SK-N-SH treated with all-trans-retinoic acid at 6 μM for 48 hours (cell line): Measurements from ENCODE around the gene NPEPL1.

Experiments
- ATAC-seq: fragments of 200-7000 bp; cut with Tn5 transposase; 3 replicates; pipeline ENCODE4 v1.9.1; 2020; ENCODE audit warnings: mild to moderate bottlenecking, moderate library complexity
- ARNTL ChIP-seq: fragments of 450-650 bp; formaldehyde crosslinking; IDR thresholded peaks from 2 replicates; pipeline ENCODE4 v1.5.0; 2020; ENCODE audit warnings: low read depth, mild to moderate bottlenecking, moderate library complexity, borderline replicate concordance
- BACH2 ChIP-seq: fragments of 250-450 bp; sonication (Bioruptor Pico); IDR thresholded peaks from 2 replicates; pipeline ENCODE4 v1.9.0; 2021; ENCODE audit warnings: mild to moderate bottlenecking, borderline replicate concordance
- CSDC2 ChIP-seq: fragments of 250-450 bp; sonication (Bioruptor Pico); IDR thresholded peaks from 2 replicates; pipeline ENCODE4 v1.5.0; 2020; ENCODE audit warnings: mild to moderate bottlenecking, moderate library complexity
- ESRRG ChIP-seq: fragments of 250-450 bp; sonication (Bioruptor Pico); IDR thresholded peaks from 2 replicates; pipeline ENCODE4 v1.6.1; 2021; ENCODE audit warnings: mild to moderate bottlenecking
- ISL1 ChIP-seq: fragments of 250-450 bp; sonication (Bioruptor Pico); IDR thresholded peaks from 2 replicates; pipeline ENCODE4 v2.1.2; 2022; ENCODE audit warnings: mild to moderate bottlenecking, moderate library complexity
- OSR1 ChIP-seq: fragments of 250-450 bp; sonication (Bioruptor Pico); IDR thresholded peaks from 2 replicates; pipeline ENCODE4 v1.8.0; 2022; ENCODE audit warnings: moderate library complexity, mild to moderate bottlenecking, inconsistent platforms
- PPARA ChIP-seq: fragments of 250-450 bp; sonication (Bioruptor Pico); IDR thresholded peaks from 2 replicates; pipeline ENCODE4 v1.5.0; 2020; ENCODE audit warnings: mild to moderate bottlenecking, borderline replicate concordance
- RARB ChIP-seq: fragments of 250-450 bp; sonication (Bioruptor Pico); IDR thresholded peaks from 2 replicates; pipeline ENCODE4 v1.8.0; 2021; ENCODE audit warnings: mild to moderate bottlenecking, moderate library complexity
- SNAI2 ChIP-seq: fragments of 250-450 bp; sonication (Bioruptor Pico); IDR thresholded peaks from 2 replicates; pipeline ENCODE4 v1.5.0; 2020; ENCODE audit warnings: mild to moderate bottlenecking, moderate library complexity
- TCF4 ChIP-seq: fragments of 250-450 bp; sonication (Bioruptor Pico); IDR thresholded peaks from 2 replicates; pipeline ENCODE4 v1.8.0; 2021; ENCODE audit warnings: mild to moderate bottlenecking, moderate library complexity, borderline replicate concordance
- TOX ChIP-seq: fragments of 250-450 bp; sonication (Bioruptor Pico); IDR thresholded peaks from 2 replicates; pipeline ENCODE4 v1.8.0; 2021; ENCODE audit warnings: mild to moderate bottlenecking, moderate library complexity, borderline replicate concordance
- ZC3H10 ChIP-seq: fragments of 250-450 bp; sonication (Bioruptor Pico); IDR thresholded peaks from 2 replicates; pipeline ENCODE4 v1.5.1; 2021; ENCODE audit warnings: mild to moderate bottlenecking, moderate library complexity
- ZFP3 ChIP-seq: fragments of 250-450 bp; sonication (Bioruptor Pico); IDR thresholded peaks from 2 replicates; pipeline ENCODE4 v1.5.0; 2020; ENCODE audit warnings: mild to moderate bottlenecking, moderate library complexity
- ZFP30 ChIP-seq: fragments of 450-650 bp; formaldehyde crosslinking; IDR thresholded peaks from 2 replicates; pipeline ENCODE4 v1.5.0; 2022; ENCODE audit warnings: mild to moderate bottlenecking, moderate library complexity
- ZNF565 ChIP-seq: fragments of 450-650 bp; formaldehyde crosslinking; conservative IDR thresholded peaks from 2 replicates; pipeline ENCODE4 v1.5.0; 2020; ENCODE audit warnings: low read depth, mild to moderate bottlenecking, moderate library complexity
- ZNF70 ChIP-seq: fragments of 450-650 bp; formaldehyde crosslinking; IDR thresholded peaks from 2 replicates; pipeline ENCODE4 v1.5.0; 2020; ENCODE audit warnings: mild to moderate bottlenecking, moderate library complexity
- ZNF8 ChIP-seq: fragments of 450-650 bp; formaldehyde crosslinking; IDR thresholded peaks from 2 replicates; pipeline ENCODE4 v1.5.0; 2020; ENCODE audit warnings: mild to moderate bottlenecking, moderate library complexity
- TF ChIP-seq, protein P1 (sequence below): fragments of 250-450 bp; sonication (Bioruptor Pico); IDR thresholded peaks from 2 replicates; pipeline ENCODE4 v1.8.0; 2021; ENCODE audit warnings: low read depth, mild to moderate bottlenecking, moderate library complexity, borderline replicate concordance
- TF ChIP-seq, protein P2 (sequence below): fragments of 250-450 bp; sonication (Bioruptor Pico); IDR thresholded peaks from 2 replicates; pipeline ENCODE4 v1.5.1; 2021; ENCODE audit warnings: mild to moderate bottlenecking, moderate library complexity
- TF ChIP-seq, protein P3 (sequence below): fragments of 250-450 bp; sonication (Bioruptor Pico); IDR thresholded peaks from 2 replicates; pipeline ENCODE4 v1.5.1; 2020; ENCODE audit warnings: low read depth, mild to moderate bottlenecking, moderate library complexity
- TF ChIP-seq, protein P4 (sequence below): fragments of 250-450 bp; sonication (Bioruptor Pico); IDR thresholded peaks from 2 replicates; pipeline ENCODE4 v1.5.0; 2020; ENCODE audit warnings: mild to moderate bottlenecking, moderate library complexity
- TF ChIP-seq, protein P5 (sequence below): fragments of 250-450 bp; sonication (Bioruptor Pico); IDR thresholded peaks from 2 replicates; pipeline ENCODE4 v1.8.0; 2020; ENCODE audit warnings: mild to moderate bottlenecking, moderate library complexity, borderline replicate concordance

Gene NPEPL1

DNA sequence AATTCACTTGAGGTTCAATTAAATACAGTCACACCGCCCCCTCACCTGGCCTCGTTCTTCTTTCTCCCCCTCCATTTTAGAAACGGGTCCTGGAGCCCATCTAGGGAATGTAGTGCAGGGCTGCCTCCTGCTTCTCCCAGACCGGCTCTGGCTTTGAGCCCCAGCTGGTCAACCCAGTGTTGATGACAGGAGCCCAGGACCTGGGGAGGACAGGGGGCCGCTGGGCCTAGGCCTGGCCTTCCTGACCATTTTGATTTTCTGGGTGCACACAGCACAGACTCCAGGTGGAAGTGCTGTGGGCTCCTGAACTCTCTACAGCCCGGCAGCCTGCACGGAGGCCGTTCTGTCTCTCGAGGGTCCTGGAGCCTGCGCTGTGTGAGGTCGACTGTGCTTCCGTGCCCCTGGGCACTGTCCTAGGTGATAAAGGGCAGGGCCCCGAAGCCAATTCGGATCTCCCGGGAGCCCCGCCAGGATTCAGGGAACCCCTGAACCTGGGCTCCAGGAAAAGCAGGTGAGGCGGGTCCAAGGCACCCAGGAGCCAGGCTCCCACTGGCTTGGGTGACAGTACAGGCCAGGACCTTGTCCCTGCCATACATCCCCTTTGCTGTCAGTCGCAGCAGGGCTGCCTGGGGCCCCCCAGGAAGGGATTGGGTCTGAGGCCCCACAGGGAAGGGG, 23.3 kb downstream of the NPEPL1 start:
- ATAC-seq = no peak
- no peak for TF ChIP-seq ZNF8 (CRISPR knock-in tag)
- TF ChIP-seq PPARA (CRISPR knock-in tag) = no peak
- no peak for TF ChIP-seq BACH2 (CRISPR knock-in tag)
- TF ChIP-seq, protein P1, sequence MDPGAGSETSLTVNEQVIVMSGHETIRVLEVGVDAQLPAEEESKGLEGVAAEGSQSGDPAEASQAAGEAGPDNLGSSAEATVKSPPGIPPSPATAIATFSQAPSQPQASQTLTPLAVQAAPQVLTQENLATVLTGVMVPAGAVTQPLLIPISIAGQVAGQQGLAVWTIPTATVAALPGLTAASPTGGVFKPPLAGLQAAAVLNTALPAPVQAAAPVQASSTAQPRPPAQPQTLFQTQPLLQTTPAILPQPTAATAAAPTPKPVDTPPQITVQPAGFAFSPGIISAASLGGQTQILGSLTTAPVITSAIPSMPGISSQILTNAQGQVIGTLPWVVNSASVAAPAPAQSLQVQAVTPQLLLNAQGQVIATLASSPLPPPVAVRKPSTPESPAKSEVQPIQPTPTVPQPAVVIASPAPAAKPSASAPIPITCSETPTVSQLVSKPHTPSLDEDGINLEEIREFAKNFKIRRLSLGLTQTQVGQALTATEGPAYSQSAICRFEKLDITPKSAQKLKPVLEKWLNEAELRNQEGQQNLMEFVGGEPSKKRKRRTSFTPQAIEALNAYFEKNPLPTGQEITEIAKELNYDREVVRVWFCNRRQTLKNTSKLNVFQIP = no peak
- no peak for TF ChIP-seq ZFP30
- TF ChIP-seq OSR1 (CRISPR knock-in tag) = no peak
- TF ChIP-seq, protein P2, sequence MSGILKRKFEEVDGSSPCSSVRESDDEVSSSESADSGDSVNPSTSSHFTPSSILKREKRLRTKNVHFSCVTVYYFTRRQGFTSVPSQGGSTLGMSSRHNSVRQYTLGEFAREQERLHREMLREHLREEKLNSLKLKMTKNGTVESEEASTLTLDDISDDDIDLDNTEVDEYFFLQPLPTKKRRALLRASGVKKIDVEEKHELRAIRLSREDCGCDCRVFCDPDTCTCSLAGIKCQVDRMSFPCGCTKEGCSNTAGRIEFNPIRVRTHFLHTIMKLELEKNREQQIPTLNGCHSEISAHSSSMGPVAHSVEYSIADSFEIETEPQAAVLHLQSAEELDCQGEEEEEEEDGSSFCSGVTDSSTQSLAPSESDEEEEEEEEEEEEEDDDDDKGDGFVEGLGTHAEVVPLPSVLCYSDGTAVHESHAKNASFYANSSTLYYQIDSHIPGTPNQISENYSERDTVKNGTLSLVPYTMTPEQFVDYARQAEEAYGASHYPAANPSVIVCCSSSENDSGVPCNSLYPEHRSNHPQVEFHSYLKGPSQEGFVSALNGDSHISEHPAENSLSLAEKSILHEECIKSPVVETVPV (CRISPR knock-in tag) = no peak
- TF ChIP-seq, protein P3, sequence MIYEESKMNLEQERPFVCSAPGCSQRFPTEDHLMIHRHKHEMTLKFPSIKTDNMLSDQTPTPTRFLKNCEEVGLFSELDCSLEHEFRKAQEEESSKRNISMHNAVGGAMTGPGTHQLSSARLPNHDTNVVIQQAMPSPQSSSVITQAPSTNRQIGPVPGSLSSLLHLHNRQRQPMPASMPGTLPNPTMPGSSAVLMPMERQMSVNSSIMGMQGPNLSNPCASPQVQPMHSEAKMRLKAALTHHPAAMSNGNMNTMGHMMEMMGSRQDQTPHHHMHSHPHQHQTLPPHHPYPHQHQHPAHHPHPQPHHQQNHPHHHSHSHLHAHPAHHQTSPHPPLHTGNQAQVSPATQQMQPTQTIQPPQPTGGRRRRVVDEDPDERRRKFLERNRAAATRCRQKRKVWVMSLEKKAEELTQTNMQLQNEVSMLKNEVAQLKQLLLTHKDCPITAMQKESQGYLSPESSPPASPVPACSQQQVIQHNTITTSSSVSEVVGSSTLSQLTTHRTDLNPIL (CRISPR knock-in tag) = no peak
- TF ChIP-seq ARNTL (CRISPR knock-in tag) = no peak
- TF ChIP-seq SNAI2 = no peak
- TF ChIP-seq TOX (CRISPR knock-in tag) = no peak
- no peak for TF ChIP-seq CSDC2 (CRISPR knock-in tag)
- no peak for TF ChIP-seq TCF4 (CRISPR knock-in tag)

DNA sequence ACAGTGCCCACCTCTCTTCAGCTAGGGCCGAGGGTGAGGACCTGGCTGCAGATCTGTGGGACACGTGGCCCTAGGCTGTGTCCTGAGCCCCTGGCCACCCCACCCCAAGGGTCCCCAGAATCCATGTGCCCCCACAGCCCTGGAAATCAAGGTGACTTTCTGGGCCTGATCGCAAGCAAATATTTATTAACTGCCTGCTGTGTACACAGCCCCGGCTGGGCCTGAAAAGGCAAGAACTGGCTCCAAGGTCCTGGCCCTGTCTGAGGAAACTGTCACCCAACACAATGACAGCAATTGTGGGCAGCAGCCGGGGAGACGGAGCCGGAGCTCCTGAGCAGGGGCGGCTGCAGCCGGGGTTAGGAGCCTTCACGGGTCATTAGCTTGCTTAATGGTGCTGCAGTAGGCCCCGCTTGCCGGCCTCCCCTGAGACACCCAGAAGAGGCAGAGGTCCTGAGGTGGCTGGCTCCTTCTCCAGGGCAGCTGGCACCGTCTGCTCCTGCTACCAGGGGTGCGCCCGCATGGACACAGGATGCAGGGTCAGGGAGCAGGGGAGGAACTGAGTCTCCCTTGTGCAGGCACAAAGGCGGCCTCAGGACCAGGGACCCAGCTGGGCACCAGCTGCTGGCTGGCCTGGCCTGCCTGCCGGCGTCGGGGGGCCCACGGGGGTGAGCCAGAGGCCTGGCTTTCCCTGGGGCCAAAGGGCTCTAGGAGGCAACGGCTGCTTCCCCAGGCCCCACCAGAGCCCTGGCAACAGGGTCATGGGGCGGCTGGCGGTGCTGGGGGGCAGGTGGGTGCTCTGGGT, 24.1 kb downstream of the NPEPL1 start:
- TF ChIP-seq ESRRG (CRISPR knock-in tag) = no peak
- no peak for TF ChIP-seq SNAI2
- TF ChIP-seq TOX (CRISPR knock-in tag) = no peak
- no peak for TF ChIP-seq PPARA (CRISPR knock-in tag)
- no peak for TF ChIP-seq ZNF565 (CRISPR knock-in tag)
- no peak for TF ChIP-seq ZFP30
- TF ChIP-seq ISL1 (CRISPR knock-in tag) = no peak
- TF ChIP-seq BACH2 (CRISPR knock-in tag) = no peak
- no peak for TF ChIP-seq RARB
- TF ChIP-seq TCF4 (CRISPR knock-in tag) = no peak
- no peak for TF ChIP-seq ZC3H10 (CRISPR knock-in tag)
- TF ChIP-seq ZFP3 (CRISPR knock-in tag) = no peak
- TF ChIP-seq ZNF70 (CRISPR knock-in tag) = no peak
- TF ChIP-seq, protein P4, sequence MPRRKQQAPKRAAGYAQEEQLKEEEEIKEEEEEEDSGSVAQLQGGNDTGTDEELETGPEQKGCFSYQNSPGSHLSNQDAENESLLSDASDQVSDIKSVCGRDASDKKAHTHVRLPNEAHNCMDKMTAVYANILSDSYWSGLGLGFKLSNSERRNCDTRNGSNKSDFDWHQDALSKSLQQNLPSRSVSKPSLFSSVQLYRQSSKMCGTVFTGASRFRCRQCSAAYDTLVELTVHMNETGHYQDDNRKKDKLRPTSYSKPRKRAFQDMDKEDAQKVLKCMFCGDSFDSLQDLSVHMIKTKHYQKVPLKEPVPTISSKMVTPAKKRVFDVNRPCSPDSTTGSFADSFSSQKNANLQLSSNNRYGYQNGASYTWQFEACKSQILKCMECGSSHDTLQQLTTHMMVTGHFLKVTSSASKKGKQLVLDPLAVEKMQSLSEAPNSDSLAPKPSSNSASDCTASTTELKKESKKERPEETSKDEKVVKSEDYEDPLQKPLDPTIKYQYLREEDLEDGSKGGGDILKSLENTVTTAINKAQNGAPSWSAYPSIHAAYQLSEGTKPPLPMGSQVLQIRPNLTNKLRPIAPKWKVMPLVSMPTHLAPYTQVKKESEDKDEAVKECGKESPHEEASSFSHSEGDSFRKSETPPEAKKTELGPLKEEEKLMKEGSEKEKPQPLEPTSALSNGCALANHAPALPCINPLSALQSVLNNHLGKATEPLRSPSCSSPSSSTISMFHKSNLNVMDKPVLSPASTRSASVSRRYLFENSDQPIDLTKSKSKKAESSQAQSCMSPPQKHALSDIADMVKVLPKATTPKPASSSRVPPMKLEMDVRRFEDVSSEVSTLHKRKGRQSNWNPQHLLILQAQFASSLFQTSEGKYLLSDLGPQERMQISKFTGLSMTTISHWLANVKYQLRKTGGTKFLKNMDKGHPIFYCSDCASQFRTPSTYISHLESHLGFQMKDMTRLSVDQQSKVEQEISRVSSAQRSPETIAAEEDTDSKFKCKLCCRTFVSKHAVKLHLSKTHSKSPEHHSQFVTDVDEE (CRISPR knock-in tag) = no peak
- TF ChIP-seq OSR1 (CRISPR knock-in tag) = no peak
- TF ChIP-seq, protein P3 (CRISPR knock-in tag) = no peak
- no peak for TF ChIP-seq ARNTL (CRISPR knock-in tag)
- no peak for TF ChIP-seq CSDC2 (CRISPR knock-in tag)
- TF ChIP-seq, protein P5, sequence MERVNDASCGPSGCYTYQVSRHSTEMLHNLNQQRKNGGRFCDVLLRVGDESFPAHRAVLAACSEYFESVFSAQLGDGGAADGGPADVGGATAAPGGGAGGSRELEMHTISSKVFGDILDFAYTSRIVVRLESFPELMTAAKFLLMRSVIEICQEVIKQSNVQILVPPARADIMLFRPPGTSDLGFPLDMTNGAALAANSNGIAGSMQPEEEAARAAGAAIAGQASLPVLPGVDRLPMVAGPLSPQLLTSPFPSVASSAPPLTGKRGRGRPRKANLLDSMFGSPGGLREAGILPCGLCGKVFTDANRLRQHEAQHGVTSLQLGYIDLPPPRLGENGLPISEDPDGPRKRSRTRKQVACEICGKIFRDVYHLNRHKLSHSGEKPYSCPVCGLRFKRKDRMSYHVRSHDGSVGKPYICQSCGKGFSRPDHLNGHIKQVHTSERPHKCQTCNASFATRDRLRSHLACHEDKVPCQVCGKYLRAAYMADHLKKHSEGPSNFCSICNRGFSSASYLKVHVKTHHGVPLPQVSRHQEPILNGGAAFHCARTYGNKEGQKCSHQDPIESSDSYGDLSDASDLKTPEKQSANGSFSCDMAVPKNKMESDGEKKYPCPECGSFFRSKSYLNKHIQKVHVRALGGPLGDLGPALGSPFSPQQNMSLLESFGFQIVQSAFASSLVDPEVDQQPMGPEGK (CRISPR knock-in tag) = no peak
- ATAC-seq = no peak
